ENCODE measurements around the gene CTNNBIP1. TPM values are rescaled to one million over a fixed set of nuclear protein-coding genes. Genes with fewer than 3 reads are reported as not detected.

Gene CTNNBIP1
- total RNA-seq, 1 donor from 2014 or later = 106 TPM

DNA sequence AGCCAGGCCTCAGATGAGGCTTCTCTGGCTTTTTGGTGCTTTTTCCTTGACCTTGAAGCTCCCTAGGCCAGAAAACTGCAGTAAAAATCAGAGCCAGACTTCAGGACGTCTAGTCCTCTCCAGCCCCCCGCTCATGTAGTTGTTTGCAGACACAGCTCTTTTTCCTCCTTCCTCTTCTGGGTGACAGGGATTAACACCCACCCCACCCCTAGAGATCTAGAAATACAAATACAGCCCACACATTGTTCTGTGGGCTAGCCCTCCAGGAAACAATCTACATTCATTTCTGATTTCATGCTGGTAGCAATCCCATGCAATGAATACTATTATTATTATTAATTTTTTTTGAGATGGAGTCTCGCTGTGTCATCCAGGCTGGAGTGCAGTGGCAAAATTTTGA lies 76.4 kb downstream of the CTNNBIP1 start:
- Mint-ChIP-seq H3K36me3 (ENCODE audit: low read depth, unreplicated experiment) (no peaks in the 10 kb centered on the region), H3K27ac (ENCODE audit: unreplicated experiment) (no peak overlapping the region), H3K4me1 (ENCODE audit: unreplicated experiment) (peaks cover 3% of the 10 kb centered on the region), H3K27me3 (ENCODE audit: unreplicated experiment) (peaks cover 3% of the 10 kb centered on the region), H3K9me3 (ENCODE audit: unreplicated experiment) (no peaks in the 10 kb centered on the region), H3K4me3 (ENCODE audit: unreplicated experiment) (no peak overlapping the region)
- TF ChIP-seq, protein P1, sequence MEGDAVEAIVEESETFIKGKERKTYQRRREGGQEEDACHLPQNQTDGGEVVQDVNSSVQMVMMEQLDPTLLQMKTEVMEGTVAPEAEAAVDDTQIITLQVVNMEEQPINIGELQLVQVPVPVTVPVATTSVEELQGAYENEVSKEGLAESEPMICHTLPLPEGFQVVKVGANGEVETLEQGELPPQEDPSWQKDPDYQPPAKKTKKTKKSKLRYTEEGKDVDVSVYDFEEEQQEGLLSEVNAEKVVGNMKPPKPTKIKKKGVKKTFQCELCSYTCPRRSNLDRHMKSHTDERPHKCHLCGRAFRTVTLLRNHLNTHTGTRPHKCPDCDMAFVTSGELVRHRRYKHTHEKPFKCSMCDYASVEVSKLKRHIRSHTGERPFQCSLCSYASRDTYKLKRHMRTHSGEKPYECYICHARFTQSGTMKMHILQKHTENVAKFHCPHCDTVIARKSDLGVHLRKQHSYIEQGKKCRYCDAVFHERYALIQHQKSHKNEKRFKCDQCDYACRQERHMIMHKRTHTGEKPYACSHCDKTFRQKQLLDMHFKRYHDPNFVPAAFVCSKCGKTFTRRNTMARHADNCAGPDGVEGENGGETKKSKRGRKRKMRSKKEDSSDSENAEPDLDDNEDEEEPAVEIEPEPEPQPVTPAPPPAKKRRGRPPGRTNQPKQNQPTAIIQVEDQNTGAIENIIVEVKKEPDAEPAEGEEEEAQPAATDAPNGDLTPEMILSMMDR (IDR thresholded peaks at IDR 0.05; ENCODE audit: unreplicated experiment) = no peak
- no peak for DNase-seq (ENCODE audit: low spot score)

DNA sequence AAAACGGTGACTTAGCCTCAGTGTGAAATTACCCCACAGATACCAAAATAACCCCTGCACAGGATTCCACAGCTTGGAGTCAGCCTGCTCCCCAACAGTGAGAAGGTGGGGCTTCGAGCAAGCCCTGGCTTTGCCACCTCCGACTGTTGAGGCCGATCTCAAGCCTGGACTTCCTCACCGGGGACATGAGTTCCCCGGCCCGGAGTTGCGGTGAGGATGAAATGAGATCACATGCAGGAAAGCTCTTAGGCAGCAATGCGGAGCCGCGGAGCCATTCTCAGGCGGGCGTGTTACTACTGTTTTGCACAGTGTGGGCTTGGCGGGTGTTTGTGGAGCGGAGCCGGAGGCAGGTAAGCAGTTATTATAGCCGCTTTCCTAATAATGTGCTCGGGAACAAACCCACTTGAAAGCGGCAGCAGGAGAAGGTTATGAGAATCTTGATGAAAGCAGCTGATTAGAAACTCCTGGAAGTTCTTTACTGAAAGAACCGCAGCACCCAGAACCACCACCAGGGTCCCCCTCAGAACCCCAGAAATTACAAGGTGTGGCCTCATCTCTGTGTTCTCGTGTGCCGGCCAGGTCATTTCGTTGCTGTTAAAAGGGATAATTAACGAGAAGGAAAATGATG lies 82.4 kb downstream of the CTNNBIP1 start:
- TF ChIP-seq, protein P1 (IDR thresholded peaks at IDR 0.05; ENCODE audit: unreplicated experiment) = peak; percentile 63
- Mint-ChIP-seq H3K9me3 (ENCODE audit: unreplicated experiment) (no peaks in the 10 kb centered on the region), H3K27ac (ENCODE audit: unreplicated experiment) (no peak overlapping the region), H3K27me3 (ENCODE audit: unreplicated experiment) (peaks cover 12% of the 10 kb centered on the region), H3K36me3 (ENCODE audit: low read depth, unreplicated experiment) (peaks cover 6% of the 10 kb centered on the region), H3K4me1 (ENCODE audit: unreplicated experiment) (peaks cover 8% of the 10 kb centered on the region), H3K4me3 (ENCODE audit: unreplicated experiment) (no peak overlapping the region)
- DNase-seq (ENCODE audit: low spot score) = no peak

GRCh38 chr1:9826616-9827015 lies 83.5 kb downstream of the CTNNBIP1 start:
- no peaks in the 10 kb centered on the region for H3K9me3 Mint-ChIP-seq (ENCODE audit: unreplicated experiment)
- peaks cover 13% of the 10 kb centered on the region for H3K27me3 Mint-ChIP-seq (ENCODE audit: unreplicated experiment)
- peaks cover 18% of the 10 kb centered on the region for H3K4me1 Mint-ChIP-seq (ENCODE audit: unreplicated experiment)
- peaks cover 6% of the 10 kb centered on the region for H3K36me3 Mint-ChIP-seq (ENCODE audit: low read depth, unreplicated experiment)
- no peak overlapping the region for H3K4me3 Mint-ChIP-seq (ENCODE audit: unreplicated experiment)
- TF ChIP-seq, protein P1 (IDR thresholded peaks at IDR 0.05; ENCODE audit: unreplicated experiment) = no peak
- DNase-seq (ENCODE audit: low spot score) = no peak
- H3K27ac Mint-ChIP-seq (ENCODE audit: unreplicated experiment) = no peak overlapping the region

DNA sequence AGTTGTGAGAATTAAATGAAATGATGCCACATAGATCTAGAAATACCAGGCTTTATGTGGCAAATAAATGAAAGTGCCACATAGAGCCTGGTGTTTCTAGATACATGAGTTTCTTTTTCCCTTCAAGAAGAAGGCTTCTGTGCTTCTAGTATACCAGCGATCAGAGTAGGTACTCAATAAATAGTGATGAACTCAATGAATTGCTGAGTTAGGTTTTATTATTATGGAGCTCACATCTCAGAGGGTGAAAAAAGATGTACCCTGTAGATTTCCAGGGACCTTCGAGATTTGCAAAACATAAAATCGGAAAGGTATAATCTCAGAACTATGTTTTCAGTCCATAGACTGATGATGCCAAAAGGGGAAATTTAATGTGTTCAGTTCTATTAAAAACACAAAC lies 84.0 kb downstream of the CTNNBIP1 start:
- Mint-ChIP-seq H3K27ac (ENCODE audit: unreplicated experiment) (no peak overlapping the region), H3K27me3 (ENCODE audit: unreplicated experiment) (peaks cover 13% of the 10 kb centered on the region), H3K4me3 (ENCODE audit: unreplicated experiment) (peak overlapping the region; percentile 65), H3K36me3 (ENCODE audit: low read depth, unreplicated experiment) (peaks cover 6% of the 10 kb centered on the region), H3K9me3 (ENCODE audit: unreplicated experiment) (no peaks in the 10 kb centered on the region), H3K4me1 (ENCODE audit: unreplicated experiment) (peaks cover 18% of the 10 kb centered on the region)
- no peak for DNase-seq (ENCODE audit: low spot score)
- TF ChIP-seq, protein P1 (IDR thresholded peaks at IDR 0.05; ENCODE audit: unreplicated experiment) = no peak
